Heart left ventricle (tissue), 16 donors: ENCODE measurements around the gene AFAP1L2. TPM values are rescaled to one million over a fixed set of nuclear protein-coding genes. Genes with fewer than 3 reads are reported as not detected.

ENCODE experiments used
- ATAC-seq, 4 donors: fragments of 200-7000 bp; cut with Tn5 transposase; one replicate each; pipeline ENCODE4 v1.9.1; 2020 to 2022; ENCODE audit warnings: moderate library complexity in 4 of 4, mild to moderate bottlenecking in 3 of 4, moderate number of reproducible peaks in 1 of 4
- DNase-seq, 5 donors: peaks; one replicate each; pipeline ENCODE4 v3.0.0-alpha.2; 2020
- H3K27ac ChIP-seq, 12 donors: fragments of 200-600 bp; sonication (generic) in 4 of 12; one replicate each; pipeline versions ENCODE4 v1.5.0 to v1.8.0; 2016 to 2022; ENCODE audit warnings: mild to moderate bottlenecking in 2 of 12
- H3K27me3 ChIP-seq, 9 donors: fragments of 200-600 bp; sonication (generic) in 2 of 9; one replicate each; pipeline versions ENCODE4 v1.5.1 to v1.8.0; 2016 to 2022; ENCODE audit warnings: mild to moderate bottlenecking in 3 of 9
- H3K36me3 ChIP-seq, 9 donors: fragments of 200-600 bp; sonication (generic) in 2 of 9; one replicate each; pipeline versions ENCODE4 v1.5.0 to v1.8.0; 2018 to 2022; ENCODE audit warnings: mild to moderate bottlenecking in 2 of 9
- H3K4me1 ChIP-seq, 12 donors: fragments of 200-600 bp; sonication (generic) in 4 of 12; one replicate each; pipeline versions ENCODE4 v1.5.0 to v1.8.0; 2016 to 2022; ENCODE audit warnings: mild to moderate bottlenecking in 3 of 12
- H3K4me3 ChIP-seq, 12 donors: fragments of 200-600 bp; sonication (generic) in 4 of 12; one replicate each; pipeline versions ENCODE4 v1.5.0 to v1.8.0; 2017 to 2022; ENCODE audit warnings: mild to moderate bottlenecking in 9 of 12, moderate library complexity in 4 of 12
- H3K9me3 ChIP-seq, 12 donors: fragments of 200-600 bp; sonication (generic) in 4 of 12; one replicate each; pipeline versions ENCODE4 v1.5.0 to v1.8.0; 2016 to 2022; ENCODE audit warnings: mild to moderate bottlenecking in 1 of 12
- POLR2A ChIP-seq, 2 donors: fragments of 450-650 bp; IDR thresholded peaks; one replicate each; pipeline ENCODE4 v1.6.1; 2017; ENCODE audit warnings: antibody characterized with exemption in 2 of 2, mild to moderate bottlenecking in 2 of 2, moderate library complexity in 2 of 2
- WGBS, 4 donors: extraction: QIAGEN DNeasy Blood & Tissue Kit in 2 of 4; methylation state at CpG; one replicate each; pipeline versions ENCODE4 v1.1.5 to v1.1.7; 2013 to 2018; 5-methylcytosine and 5-hydroxymethylcytosine counted together
- intact Hi-C, 10 donors: fragments of 100-400 bp; cut with DNase I; formaldehyde crosslinking; loops; one replicate each; pipeline versions ENCODE4 v1.11.1 to v1.14.2; 2022
- polyA plus RNA-seq, 2 donors: library from polyadenylated mRNA; stranded (reverse); fragments of 200-250 nt; gene quantifications; one replicate each; pipeline ENCODE4 v1.2.3, GENCODE V29; 2013
- total RNA-seq, 9 donors: library from RNA; depleted of rRNA in 2 of 9; stranded (reverse); fragments of >200 nt in 2 of 9; fragmentation: NEBNext Ultra II Directional in 3 of 9; extraction: Animal tissue kit (Norgen Biotek cat#: 25700) in 3 of 9; gene quantifications; one replicate each; pipeline versions ENCODE4 v1.1.0 to v1.2.4, GENCODE V29; 2016 to 2023
- TF ChIP-seq, protein P1 (sequence below), 12 donors: fragments of 200-600 bp; sonication (generic) in 4 of 12; IDR thresholded peaks; one replicate each; pipeline versions ENCODE4 v1.5.0 to v1.8.0; 2018 to 2022; ENCODE audit warnings: antibody characterized with exemption in 12 of 12, mild to moderate bottlenecking in 5 of 12
- donor health status: ischemic (EF 13 %, LVEDD 7.1; RV severe dilation, severe dysfunction).
- donor health status: healthy with polysubstance abuse.
- donor health status: DM: no; HTN: yes; CAD: no.
- donor health status: DM: no; HTN: no; CAD: no.
- donor health status: ischemic (EF 25% LVEDD 6.9; RV normal size, moderate dysfunction).
- donor health status: ischemic (EF 25% LVEDD 5.7; RV mildly dilated, moderate dysfunction).
- donor health status: healthy.
- donor health status: DM: yes; HTN: yes; CAD: no.
- donor health status: ischemic (EF 35%, LVEDD 5.7; RV mildly dilated, moderate dysfunction).
- donor health status: nonischemic (EF 11% LVEDD 7.7; RV severe dilation, severe dysfunction).
- donor health status: DM: yes; HTN: yes; CAD: no.
- donor health status: PGD.
- donor health status: ischemic (EF 29% LVEDD 5.4; RV normal size, mild dysfunction).
- donor health status: nonischemic (EF 23%, LVEDD 6.1; RV moderate dilation, normal function).

Gene AFAP1L2
- total and polyA plus RNA-seq, 11 donors, result 2.8 to 8.2 (median 4.3) TPM

DNA sequence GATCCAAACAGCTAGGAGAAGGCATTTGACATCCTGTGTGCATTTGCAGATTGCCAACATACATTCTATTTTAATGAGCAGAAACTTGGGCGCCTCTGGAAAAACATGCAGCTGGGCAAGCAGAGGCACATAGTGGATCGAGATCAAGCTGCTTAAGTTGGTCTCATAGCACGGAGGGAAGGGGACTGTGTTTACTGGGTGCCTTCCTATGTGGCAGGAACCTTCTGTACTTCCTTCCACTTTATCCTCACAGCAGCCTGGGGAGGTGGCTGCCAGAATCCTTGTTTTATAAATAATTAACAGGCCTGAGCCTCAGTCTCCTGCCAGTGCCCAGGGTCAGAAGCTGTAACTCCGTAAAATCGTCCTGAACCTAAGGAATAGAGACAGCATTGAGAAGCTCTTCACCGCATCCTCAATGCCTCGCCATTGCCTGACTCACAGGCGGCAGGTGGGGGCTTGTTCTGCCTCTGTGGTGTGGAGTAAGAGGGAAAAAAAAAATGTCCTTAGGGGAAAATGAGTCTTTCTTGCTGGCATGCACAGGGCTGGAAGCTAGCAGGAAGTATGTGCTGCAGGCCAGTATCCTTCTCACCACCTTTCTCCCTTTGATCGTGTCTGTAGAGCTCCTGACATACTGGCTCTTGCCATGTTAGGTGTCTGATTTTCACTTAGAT is 159.0 kb downstream of the AFAP1L2 start:
- Histone ChIP-seq H3K27ac (no peak overlapping the region), H3K4me3 (no peak overlapping the region), H3K9me3 (no peaks in the 10 kb centered on the region), H3K36me3 (no peaks in the 10 kb centered on the region), H3K27me3 (peaks cover 0 to 37% (median 4%) of the 10 kb centered on the region in 9 donors), H3K4me1 (no peaks in the 10 kb centered on the region)
- intact Hi-C loops, result no loop called here
- no peak for TF ChIP-seq POLR2A (IDR thresholded peaks at IDR 0.05)
- TF ChIP-seq, protein P1, sequence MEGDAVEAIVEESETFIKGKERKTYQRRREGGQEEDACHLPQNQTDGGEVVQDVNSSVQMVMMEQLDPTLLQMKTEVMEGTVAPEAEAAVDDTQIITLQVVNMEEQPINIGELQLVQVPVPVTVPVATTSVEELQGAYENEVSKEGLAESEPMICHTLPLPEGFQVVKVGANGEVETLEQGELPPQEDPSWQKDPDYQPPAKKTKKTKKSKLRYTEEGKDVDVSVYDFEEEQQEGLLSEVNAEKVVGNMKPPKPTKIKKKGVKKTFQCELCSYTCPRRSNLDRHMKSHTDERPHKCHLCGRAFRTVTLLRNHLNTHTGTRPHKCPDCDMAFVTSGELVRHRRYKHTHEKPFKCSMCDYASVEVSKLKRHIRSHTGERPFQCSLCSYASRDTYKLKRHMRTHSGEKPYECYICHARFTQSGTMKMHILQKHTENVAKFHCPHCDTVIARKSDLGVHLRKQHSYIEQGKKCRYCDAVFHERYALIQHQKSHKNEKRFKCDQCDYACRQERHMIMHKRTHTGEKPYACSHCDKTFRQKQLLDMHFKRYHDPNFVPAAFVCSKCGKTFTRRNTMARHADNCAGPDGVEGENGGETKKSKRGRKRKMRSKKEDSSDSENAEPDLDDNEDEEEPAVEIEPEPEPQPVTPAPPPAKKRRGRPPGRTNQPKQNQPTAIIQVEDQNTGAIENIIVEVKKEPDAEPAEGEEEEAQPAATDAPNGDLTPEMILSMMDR (IDR thresholded peaks at IDR 0.05), result no peak
- no peak for ATAC-seq
- WGBS, 4 donors, result 74 to 84% (median 77%) methylated on average over 9 of the region's 9 CpGs
- DNase-seq, result no peak

Other genes with a start within 250 kb of the AFAP1L2 start
- 10 to 100 TPM; 11.6 to 26.0 (median 21.6) TPM for gene CCDC186, start 230.3 kb downstream of the AFAP1L2 start, total RNA-seq
- 1 to 10 TPM; 4.7 to 7.3 TPM for gene CCDC186, start 230.3 kb downstream of the AFAP1L2 start, polyA plus RNA-seq
- 1 to 10 TPM in 8 of 9 donors, under 1 TPM in 1; 0.68 to 3.8 (median 1.9) TPM for gene TDRD1, start 225.1 kb downstream of the AFAP1L2 start, total RNA-seq
- under 1 TPM; 0.08 to 0.27 TPM for gene TDRD1, start 225.1 kb downstream of the AFAP1L2 start, polyA plus RNA-seq
- under 1 TPM in 1 of 9 donors, not detected in 8; 0.41 TPM for gene VWA2, start 165.2 kb downstream of the AFAP1L2 start, total RNA-seq
- under 1 TPM in 1 of 2 donors, not detected in 1; 0.03 TPM for gene VWA2, start 165.2 kb downstream of the AFAP1L2 start, polyA plus RNA-seq